ENCODE results near the gene PSME3IP1.

GRCh38 chr16:57155702-57156350, 30.0 kb downstream of the PSME3IP1 start:
- TF ChIP-seq CTCF (tag by site-specific recombination; IDR thresholded peaks at IDR 0.05) = no peak
- no peak for TF ChIP-seq ZNF707 (tag by site-specific recombination; IDR thresholded peaks at IDR 0.05)
- no peak for TF ChIP-seq ZBTB7A (tag by site-specific recombination; IDR thresholded peaks at IDR 0.05; ENCODE audit: low read depth)
- TF ChIP-seq, protein P1, sequence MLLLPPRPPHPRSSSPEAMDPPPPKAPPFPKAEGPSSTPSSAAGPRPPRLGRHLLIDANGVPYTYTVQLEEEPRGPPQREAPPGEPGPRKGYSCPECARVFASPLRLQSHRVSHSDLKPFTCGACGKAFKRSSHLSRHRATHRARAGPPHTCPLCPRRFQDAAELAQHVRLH (tag by site-specific recombination; IDR thresholded peaks at IDR 0.05) = no peak
- no peak for TF ChIP-seq ZNF24 (tag by site-specific recombination; IDR thresholded peaks at IDR 0.05)
- no peak for TF ChIP-seq ZNF626 (tag by site-specific recombination; IDR thresholded peaks at IDR 0.05)
- TF ChIP-seq, protein P2, sequence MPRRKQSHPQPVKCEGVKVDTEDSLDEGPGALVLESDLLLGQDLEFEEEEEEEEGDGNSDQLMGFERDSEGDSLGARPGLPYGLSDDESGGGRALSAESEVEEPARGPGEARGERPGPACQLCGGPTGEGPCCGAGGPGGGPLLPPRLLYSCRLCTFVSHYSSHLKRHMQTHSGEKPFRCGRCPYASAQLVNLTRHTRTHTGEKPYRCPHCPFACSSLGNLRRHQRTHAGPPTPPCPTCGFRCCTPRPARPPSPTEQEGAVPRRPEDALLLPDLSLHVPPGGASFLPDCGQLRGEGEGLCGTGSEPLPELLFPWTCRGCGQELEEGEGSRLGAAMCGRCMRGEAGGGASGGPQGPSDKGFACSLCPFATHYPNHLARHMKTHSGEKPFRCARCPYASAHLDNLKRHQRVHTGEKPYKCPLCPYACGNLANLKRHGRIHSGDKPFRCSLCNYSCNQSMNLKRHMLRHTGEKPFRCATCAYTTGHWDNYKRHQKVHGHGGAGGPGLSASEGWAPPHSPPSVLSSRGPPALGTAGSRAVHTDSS (tag by site-specific recombination; IDR thresholded peaks at IDR 0.05) = no peak
- no peak for TF ChIP-seq HOXD13 (CRISPR knock-in tag; IDR thresholded peaks at IDR 0.05; ENCODE audit: borderline replicate concordance)
- TF ChIP-seq, protein P3, sequence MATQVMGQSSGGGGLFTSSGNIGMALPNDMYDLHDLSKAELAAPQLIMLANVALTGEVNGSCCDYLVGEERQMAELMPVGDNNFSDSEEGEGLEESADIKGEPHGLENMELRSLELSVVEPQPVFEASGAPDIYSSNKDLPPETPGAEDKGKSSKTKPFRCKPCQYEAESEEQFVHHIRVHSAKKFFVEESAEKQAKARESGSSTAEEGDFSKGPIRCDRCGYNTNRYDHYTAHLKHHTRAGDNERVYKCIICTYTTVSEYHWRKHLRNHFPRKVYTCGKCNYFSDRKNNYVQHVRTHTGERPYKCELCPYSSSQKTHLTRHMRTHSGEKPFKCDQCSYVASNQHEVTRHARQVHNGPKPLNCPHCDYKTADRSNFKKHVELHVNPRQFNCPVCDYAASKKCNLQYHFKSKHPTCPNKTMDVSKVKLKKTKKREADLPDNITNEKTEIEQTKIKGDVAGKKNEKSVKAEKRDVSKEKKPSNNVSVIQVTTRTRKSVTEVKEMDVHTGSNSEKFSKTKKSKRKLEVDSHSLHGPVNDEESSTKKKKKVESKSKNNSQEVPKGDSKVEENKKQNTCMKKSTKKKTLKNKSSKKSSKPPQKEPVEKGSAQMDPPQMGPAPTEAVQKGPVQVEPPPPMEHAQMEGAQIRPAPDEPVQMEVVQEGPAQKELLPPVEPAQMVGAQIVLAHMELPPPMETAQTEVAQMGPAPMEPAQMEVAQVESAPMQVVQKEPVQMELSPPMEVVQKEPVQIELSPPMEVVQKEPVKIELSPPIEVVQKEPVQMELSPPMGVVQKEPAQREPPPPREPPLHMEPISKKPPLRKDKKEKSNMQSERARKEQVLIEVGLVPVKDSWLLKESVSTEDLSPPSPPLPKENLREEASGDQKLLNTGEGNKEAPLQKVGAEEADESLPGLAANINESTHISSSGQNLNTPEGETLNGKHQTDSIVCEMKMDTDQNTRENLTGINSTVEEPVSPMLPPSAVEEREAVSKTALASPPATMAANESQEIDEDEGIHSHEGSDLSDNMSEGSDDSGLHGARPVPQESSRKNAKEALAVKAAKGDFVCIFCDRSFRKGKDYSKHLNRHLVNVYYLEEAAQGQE (tag by site-specific recombination; IDR thresholded peaks at IDR 0.05) = no peak
- no peak for TF ChIP-seq ZNF501 (tag by site-specific recombination; IDR thresholded peaks at IDR 0.05)
- no peak for TF ChIP-seq WT1 (tag by site-specific recombination; IDR thresholded peaks at IDR 0.05)
- no peak for TF ChIP-seq ZEB2 (tag by site-specific recombination; IDR thresholded peaks at IDR 0.05)
- TF ChIP-seq TCF7L2 (IDR thresholded peaks at IDR 0.05; ENCODE audit: borderline replicate concordance, low read depth, low read length) = no peak

Data from HEK293 (cell line).